ENCODE data around the gene WHRN.

WHRN gene

GRCh38 chr9:114505187-114506081 lies at the start of gene WHRN:
Gene WHRN (minus strand): TSS chr9:114505473. CDS start chr9:114504801, 672 bp downstream.
- no peaks in the 10 kb centered on the region for H3K27me3 ChIP-seq (ENCODE audit: control insufficient read depth, insufficient read depth, low read length)
- H3K4me3 ChIP-seq (ENCODE audit: low read depth, low read length): peak within 1 kb of the TSS; percentile 76
- peak within 1 kb of the TSS; percentile 86 for H2AFZ ChIP-seq
- H3K4me1 ChIP-seq: no peaks in the 10 kb centered on the region
- no peaks in the 10 kb centered on the region for H3K9me3 ChIP-seq (ENCODE audit: control insufficient read depth, low read length)
- H3K79me2 ChIP-seq: no peaks in the 10 kb centered on the region
- TF ChIP-seq, protein P1, sequence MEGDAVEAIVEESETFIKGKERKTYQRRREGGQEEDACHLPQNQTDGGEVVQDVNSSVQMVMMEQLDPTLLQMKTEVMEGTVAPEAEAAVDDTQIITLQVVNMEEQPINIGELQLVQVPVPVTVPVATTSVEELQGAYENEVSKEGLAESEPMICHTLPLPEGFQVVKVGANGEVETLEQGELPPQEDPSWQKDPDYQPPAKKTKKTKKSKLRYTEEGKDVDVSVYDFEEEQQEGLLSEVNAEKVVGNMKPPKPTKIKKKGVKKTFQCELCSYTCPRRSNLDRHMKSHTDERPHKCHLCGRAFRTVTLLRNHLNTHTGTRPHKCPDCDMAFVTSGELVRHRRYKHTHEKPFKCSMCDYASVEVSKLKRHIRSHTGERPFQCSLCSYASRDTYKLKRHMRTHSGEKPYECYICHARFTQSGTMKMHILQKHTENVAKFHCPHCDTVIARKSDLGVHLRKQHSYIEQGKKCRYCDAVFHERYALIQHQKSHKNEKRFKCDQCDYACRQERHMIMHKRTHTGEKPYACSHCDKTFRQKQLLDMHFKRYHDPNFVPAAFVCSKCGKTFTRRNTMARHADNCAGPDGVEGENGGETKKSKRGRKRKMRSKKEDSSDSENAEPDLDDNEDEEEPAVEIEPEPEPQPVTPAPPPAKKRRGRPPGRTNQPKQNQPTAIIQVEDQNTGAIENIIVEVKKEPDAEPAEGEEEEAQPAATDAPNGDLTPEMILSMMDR (IDR thresholded peaks at IDR 0.05): no peak
- H3K9ac ChIP-seq: no peak within 1 kb of the TSS
- H3K27ac ChIP-seq: peak within 1 kb of the TSS; percentile 47
- no peaks in the 10 kb centered on the region for H3K36me3 ChIP-seq (ENCODE audit: control insufficient read depth, insufficient read depth, low read length)
- H3K4me2 ChIP-seq (ENCODE audit: low read length): peak within 1 kb of the TSS; percentile 93

GRCh38 chr9:114553202-114553601 lies 47.9 kb upstream of the WHRN start:
- H3K9me3 ChIP-seq (ENCODE audit: control insufficient read depth, low read length): no peaks in the 10 kb centered on the region
- no peak overlapping the region for H2AFZ ChIP-seq
- H3K27me3 ChIP-seq (ENCODE audit: control insufficient read depth, insufficient read depth, low read length): no peaks in the 10 kb centered on the region
- H3K79me2 ChIP-seq: no peaks in the 10 kb centered on the region
- no peak overlapping the region for H3K4me2 ChIP-seq (ENCODE audit: low read length)
- H3K36me3 ChIP-seq (ENCODE audit: control insufficient read depth, insufficient read depth, low read length): no peaks in the 10 kb centered on the region
- no peak overlapping the region for H3K27ac ChIP-seq
- TF ChIP-seq, protein P1 (IDR thresholded peaks at IDR 0.05): no peak
- H3K4me3 ChIP-seq (ENCODE audit: low read depth, low read length): no peak overlapping the region
- no peak overlapping the region for H3K9ac ChIP-seq
- no peaks in the 10 kb centered on the region for H3K4me1 ChIP-seq

DNA sequence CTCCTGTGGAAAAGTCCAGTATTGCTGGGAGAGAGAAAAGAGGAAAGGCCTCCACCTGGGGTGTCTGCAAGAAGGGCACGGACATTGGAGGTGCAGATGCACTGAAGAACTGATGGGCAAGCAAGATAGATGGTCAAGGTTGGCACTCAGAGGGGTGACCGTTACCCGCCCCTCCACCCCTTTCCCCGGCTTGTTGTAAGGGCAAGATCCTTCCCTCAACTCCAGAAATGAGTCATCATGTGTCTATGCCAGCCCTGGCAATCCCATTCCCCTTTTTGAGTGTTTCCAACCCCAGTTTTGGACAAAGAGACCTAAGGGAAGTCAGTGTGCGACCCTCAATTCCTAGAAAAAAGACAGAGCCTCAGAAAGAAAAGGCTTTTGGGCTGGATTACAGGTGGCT lies 47.4 kb upstream of the WHRN start:
- Histone ChIP-seq H3K4me1 (no peaks in the 10 kb centered on the region), H3K4me3 (ENCODE audit: low read depth, low read length) (no peak overlapping the region), H3K4me2 (ENCODE audit: low read length) (no peak overlapping the region), H3K27me3 (ENCODE audit: control insufficient read depth, insufficient read depth, low read length) (no peaks in the 10 kb centered on the region), H3K9ac (no peak overlapping the region), H2AFZ (no peak overlapping the region), H3K79me2 (no peaks in the 10 kb centered on the region), H3K36me3 (ENCODE audit: control insufficient read depth, insufficient read depth, low read length) (no peaks in the 10 kb centered on the region), H3K9me3 (ENCODE audit: control insufficient read depth, low read length) (no peaks in the 10 kb centered on the region), H3K27ac (no peak overlapping the region)
- TF ChIP-seq, protein P1 (IDR thresholded peaks at IDR 0.05): no peak

DNA sequence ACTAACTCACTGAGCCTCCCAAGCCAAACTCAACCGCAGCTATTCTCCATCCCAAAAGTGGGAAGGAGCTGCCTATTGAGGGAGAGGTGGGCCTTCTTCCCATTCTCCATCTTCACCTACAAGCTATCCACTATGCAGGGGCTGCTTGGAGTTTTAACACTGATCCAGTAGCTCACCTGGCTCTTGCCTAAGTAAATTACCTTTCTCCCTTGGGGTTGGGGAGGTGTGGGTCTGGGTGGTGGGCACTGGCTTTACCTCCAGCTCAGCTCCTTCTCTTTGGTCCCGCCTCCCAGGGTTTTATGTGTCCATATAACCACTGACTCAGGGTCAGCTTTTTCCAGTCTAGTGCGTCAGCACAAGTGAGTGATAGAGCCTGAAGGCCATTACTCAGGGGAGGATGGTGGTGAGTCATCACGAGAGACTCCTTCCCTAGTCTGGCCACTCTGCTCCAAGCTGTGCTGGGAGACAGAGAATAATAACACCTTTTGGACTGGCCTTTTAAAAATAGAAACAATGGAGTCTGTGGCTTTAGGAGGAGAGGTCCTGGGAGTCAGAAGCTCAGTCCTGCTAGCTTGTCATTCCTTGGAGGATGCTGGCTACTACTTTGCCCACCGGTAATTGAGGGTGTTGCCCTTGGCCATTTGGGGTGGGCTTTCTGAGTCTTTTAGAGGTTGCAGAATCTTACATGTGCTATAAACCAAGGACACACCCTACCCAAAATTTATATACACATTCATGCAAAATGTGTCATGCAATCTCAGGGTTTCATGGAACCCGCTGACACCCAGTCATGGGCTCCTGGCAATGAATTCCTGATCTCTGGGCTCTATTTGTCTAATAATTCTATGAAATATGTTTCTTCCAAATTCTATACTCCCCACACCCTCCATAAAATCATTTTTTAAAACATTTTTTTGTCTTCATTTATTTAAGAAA lies 46.7 kb upstream of the WHRN start:
- Histone ChIP-seq H3K27ac (no peak overlapping the region), H3K9ac (no peak overlapping the region), H2AFZ (no peak overlapping the region)

More for the DNA sequence above, 46.7 kb upstream of the WHRN start:
- H3K36me3 ChIP-seq (ENCODE audit: control insufficient read depth, insufficient read depth, low read length): no peaks in the 10 kb centered on the region
- TF ChIP-seq, protein P1 (IDR thresholded peaks at IDR 0.05): no peak
- no peaks in the 10 kb centered on the region for H3K79me2 ChIP-seq
- no peaks in the 10 kb centered on the region for H3K4me1 ChIP-seq
- no peak overlapping the region for H3K4me3 ChIP-seq (ENCODE audit: low read depth, low read length)
- no peaks in the 10 kb centered on the region for H3K27me3 ChIP-seq (ENCODE audit: control insufficient read depth, insufficient read depth, low read length)
- H3K4me2 ChIP-seq (ENCODE audit: low read length): no peak overlapping the region
- no peaks in the 10 kb centered on the region for H3K9me3 ChIP-seq (ENCODE audit: control insufficient read depth, low read length)

Data from parathyroid adenoma (tissue), 2 donors.